Cerebellar nuclear complex (tissue), 1 donor: ENCODE data around the gene ARID3C.

Experiments used
- DNase-seq, 2 experiments: peaks; one replicate each; lab custom pipeline; 2025; lab: John Stamatoyannopoulos, UW

The ARID3C gene

GRCh38 chr9:34627716-34628655, 880 bp downstream of the ARID3C start:
- DNase-seq: no peak

- DNase-seq: no peak
Measured at GRCh38 chr9:34625186-34625486, 3.7 kb downstream of the ARID3C start.

GRCh38 chr9:34624475-34625185, 4.2 kb downstream of the ARID3C start:
- DNase-seq: no peak

- no peak for DNase-seq
Measured at GRCh38 chr9:34623374-34624235, 5.3 kb downstream of the ARID3C start.

GRCh38 chr9:34620061-34620994, 8.5 kb downstream of the ARID3C start, which contains the start of gene DCTN3:
DCTN3 (minus strand) TSS chr9:34620495; CDS start chr9:34620464, 31 bp downstream.
- peak; percentile 88 to 95 for DNase-seq

GRCh38 chr9:34615132-34615531, 13.7 kb downstream of the ARID3C start:
- no peak for DNase-seq

- peak in 1 of 2 experiments; percentile 55 for DNase-seq
Measured at GRCh38 chr9:34612788-34613390, 16.0 kb downstream of the ARID3C start.

GRCh38 chr9:34611811-34612787, 16.8 kb downstream of the ARID3C start, which contains the start of gene RPP25L:
RPP25L (minus strand) TSS chr9:34612097; CDS start chr9:34611296, 801 bp downstream.
- peak in 1 of 2 experiments; percentile 20 for DNase-seq

GRCh38 chr9:34611251-34611810, 17.5 kb downstream of the ARID3C start:
- DNase-seq: no peak

GRCh38 chr9:34610434-34611206, 18.2 kb downstream of the ARID3C start:
- DNase-seq: no peak

- no peak for DNase-seq
Measured at GRCh38 chr9:34607331-34607730, 21.5 kb downstream of the ARID3C start.

- no peak for DNase-seq
Measured at GRCh38 chr9:34606905-34607304, 22.0 kb downstream of the ARID3C start.

GRCh38 chr9:34606190-34606589, 22.7 kb downstream of the ARID3C start:
- DNase-seq: no peak

GRCh38 chr9:34603610-34604231, 25.1 kb downstream of the ARID3C start:
- DNase-seq: peak in 1 of 2 experiments; percentile 76

- no peak for DNase-seq
Measured at GRCh38 chr9:34601937-34602573, 26.8 kb downstream of the ARID3C start.

GRCh38 chr9:34600908-34601307, 28.0 kb downstream of the ARID3C start:
- DNase-seq: no peak

- DNase-seq: no peak
Measured at GRCh38 chr9:34599546-34599945, 29.3 kb downstream of the ARID3C start.
